ENCODE results near the gene FAM53C. TPM values are rescaled to one million over a fixed set of nuclear protein-coding genes. Genes with fewer than 3 reads are reported as not detected.

The FAM53C gene
- total RNA-seq, 1 experiment from 2014 or later: 50.4 TPM

- CTCF ChIA-PET: no interaction called here
- TF ChIP-seq, protein P1, sequence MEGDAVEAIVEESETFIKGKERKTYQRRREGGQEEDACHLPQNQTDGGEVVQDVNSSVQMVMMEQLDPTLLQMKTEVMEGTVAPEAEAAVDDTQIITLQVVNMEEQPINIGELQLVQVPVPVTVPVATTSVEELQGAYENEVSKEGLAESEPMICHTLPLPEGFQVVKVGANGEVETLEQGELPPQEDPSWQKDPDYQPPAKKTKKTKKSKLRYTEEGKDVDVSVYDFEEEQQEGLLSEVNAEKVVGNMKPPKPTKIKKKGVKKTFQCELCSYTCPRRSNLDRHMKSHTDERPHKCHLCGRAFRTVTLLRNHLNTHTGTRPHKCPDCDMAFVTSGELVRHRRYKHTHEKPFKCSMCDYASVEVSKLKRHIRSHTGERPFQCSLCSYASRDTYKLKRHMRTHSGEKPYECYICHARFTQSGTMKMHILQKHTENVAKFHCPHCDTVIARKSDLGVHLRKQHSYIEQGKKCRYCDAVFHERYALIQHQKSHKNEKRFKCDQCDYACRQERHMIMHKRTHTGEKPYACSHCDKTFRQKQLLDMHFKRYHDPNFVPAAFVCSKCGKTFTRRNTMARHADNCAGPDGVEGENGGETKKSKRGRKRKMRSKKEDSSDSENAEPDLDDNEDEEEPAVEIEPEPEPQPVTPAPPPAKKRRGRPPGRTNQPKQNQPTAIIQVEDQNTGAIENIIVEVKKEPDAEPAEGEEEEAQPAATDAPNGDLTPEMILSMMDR (IDR thresholded peaks at IDR 0.05): no peak
- TF ChIP-seq SIN3A (IDR thresholded peaks at IDR 0.05; ENCODE audit: borderline replicate concordance, insufficient read depth, low read depth, low read length) (no peak), TCF7L2 (IDR thresholded peaks at IDR 0.05; ENCODE audit: low read depth, low read length) (no peak), POLR2AphosphoS5 (IDR thresholded peaks at IDR 0.05; ENCODE audit: low read depth, low read length) (no peak)
- TF ChIP-seq, protein P2, sequence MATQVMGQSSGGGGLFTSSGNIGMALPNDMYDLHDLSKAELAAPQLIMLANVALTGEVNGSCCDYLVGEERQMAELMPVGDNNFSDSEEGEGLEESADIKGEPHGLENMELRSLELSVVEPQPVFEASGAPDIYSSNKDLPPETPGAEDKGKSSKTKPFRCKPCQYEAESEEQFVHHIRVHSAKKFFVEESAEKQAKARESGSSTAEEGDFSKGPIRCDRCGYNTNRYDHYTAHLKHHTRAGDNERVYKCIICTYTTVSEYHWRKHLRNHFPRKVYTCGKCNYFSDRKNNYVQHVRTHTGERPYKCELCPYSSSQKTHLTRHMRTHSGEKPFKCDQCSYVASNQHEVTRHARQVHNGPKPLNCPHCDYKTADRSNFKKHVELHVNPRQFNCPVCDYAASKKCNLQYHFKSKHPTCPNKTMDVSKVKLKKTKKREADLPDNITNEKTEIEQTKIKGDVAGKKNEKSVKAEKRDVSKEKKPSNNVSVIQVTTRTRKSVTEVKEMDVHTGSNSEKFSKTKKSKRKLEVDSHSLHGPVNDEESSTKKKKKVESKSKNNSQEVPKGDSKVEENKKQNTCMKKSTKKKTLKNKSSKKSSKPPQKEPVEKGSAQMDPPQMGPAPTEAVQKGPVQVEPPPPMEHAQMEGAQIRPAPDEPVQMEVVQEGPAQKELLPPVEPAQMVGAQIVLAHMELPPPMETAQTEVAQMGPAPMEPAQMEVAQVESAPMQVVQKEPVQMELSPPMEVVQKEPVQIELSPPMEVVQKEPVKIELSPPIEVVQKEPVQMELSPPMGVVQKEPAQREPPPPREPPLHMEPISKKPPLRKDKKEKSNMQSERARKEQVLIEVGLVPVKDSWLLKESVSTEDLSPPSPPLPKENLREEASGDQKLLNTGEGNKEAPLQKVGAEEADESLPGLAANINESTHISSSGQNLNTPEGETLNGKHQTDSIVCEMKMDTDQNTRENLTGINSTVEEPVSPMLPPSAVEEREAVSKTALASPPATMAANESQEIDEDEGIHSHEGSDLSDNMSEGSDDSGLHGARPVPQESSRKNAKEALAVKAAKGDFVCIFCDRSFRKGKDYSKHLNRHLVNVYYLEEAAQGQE (IDR thresholded peaks at IDR 0.05; ENCODE audit: insufficient read depth in 1 of 2, low read depth in 2 of 2, low read length in 1 of 2): no peak
Observed at GRCh38 chr5:138372225-138372624, 34.2 kb downstream of the FAM53C start.

DNA sequence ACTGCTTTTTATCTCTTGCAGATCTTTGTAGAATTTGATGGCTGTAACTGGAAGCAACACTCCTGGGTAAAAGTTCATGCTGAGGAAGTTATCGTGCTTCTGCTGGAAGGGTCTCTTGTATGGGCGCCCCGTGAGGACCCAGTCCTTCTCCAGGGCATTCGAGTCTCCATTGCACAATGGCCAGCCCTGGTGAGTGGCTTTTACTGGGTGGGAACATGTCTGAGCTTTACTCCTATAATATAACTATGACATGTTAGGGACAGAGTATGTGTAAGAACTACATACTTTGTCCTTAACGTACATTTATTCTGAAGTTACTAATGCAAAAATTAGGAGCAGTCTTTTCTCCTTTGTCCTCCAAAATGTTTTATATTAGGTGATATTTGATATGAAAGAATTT is 34.6 kb downstream of the FAM53C start:
- ChIA-PET CTCF (no interaction called here), POLR2A (interaction anchor here (0.6 to 1.1 kb wide), 3 partner anchors 19 to 58 kb away, joined by 3 to 7 read pairs (median 4); no protein-coding TSS in a partner anchor)
- H3K4me1 ChIP-seq (ENCODE audit: control insufficient read depth, insufficient read depth, low read length): no peaks in the 10 kb centered on the region
- H3K36me3 ChIP-seq (ENCODE audit: control insufficient read depth, insufficient read depth, low read length): peaks cover 6% of the 10 kb centered on the region
- no peak overlapping the region for H3K4me3 ChIP-seq (ENCODE audit: low read depth in 2 of 2, low read length in 2 of 2)
- TF ChIP-seq SIN3A (IDR thresholded peaks at IDR 0.05; ENCODE audit: borderline replicate concordance, insufficient read depth, low read depth, low read length) (no peak), POLR2AphosphoS5 (IDR thresholded peaks at IDR 0.05; ENCODE audit: low read depth, low read length) (no peak), TCF7L2 (IDR thresholded peaks at IDR 0.05; ENCODE audit: low read depth, low read length) (no peak)
- TF ChIP-seq, protein P1 (IDR thresholded peaks at IDR 0.05): no peak
- TF ChIP-seq, protein P2 (IDR thresholded peaks at IDR 0.05; ENCODE audit: insufficient read depth in 1 of 2, low read depth in 2 of 2, low read length in 1 of 2): no peak
- intact Hi-C loops (cut with micrococcal nuclease; ENCODE audit: unreplicated experiment): no loop called here
- no peaks in the 10 kb centered on the region for H3K27me3 ChIP-seq (ENCODE audit: control insufficient read depth, insufficient read depth, low read length)
- H3K9me3 ChIP-seq (ENCODE audit: control insufficient read depth, insufficient read depth, low read depth, low read length): no peaks in the 10 kb centered on the region
- BruUV-seq (replicated peaks): no TSS peak
- no peak for DNase-seq (ENCODE audit: low read depth, low spot score)
- in situ Hi-C loops (cut with HindIII; ENCODE audit: low pct_unique_long_range_greater_than_20kb, low sequenced_read_pairs): no loop called here
- H3K27ac ChIP-seq (ENCODE audit: low read length): no peak overlapping the region
- ATAC-seq: no peak

More at GRCh38 chr5:138372225-138372624, 34.2 kb downstream of the FAM53C start:
- POLR2A ChIA-PET: interaction anchor here (0.6 to 1.1 kb wide), 3 partner anchors 19 to 58 kb away, joined by 3 to 7 read pairs (median 4); no protein-coding TSS in a partner anchor
- no peaks in the 10 kb centered on the region for H3K4me1 ChIP-seq (ENCODE audit: control insufficient read depth, insufficient read depth, low read length)
- peaks cover 3% of the 10 kb centered on the region for H3K36me3 ChIP-seq (ENCODE audit: control insufficient read depth, insufficient read depth, low read length)
- in situ Hi-C loops (cut with HindIII; ENCODE audit: low pct_unique_long_range_greater_than_20kb, low sequenced_read_pairs) (no loop called here), intact Hi-C loops (cut with micrococcal nuclease; ENCODE audit: unreplicated experiment) (no loop called here)
- H3K9me3 ChIP-seq (ENCODE audit: control insufficient read depth, insufficient read depth, low read depth, low read length): no peaks in the 10 kb centered on the region
- ATAC-seq (no peak), DNase-seq (ENCODE audit: low read depth, low spot score) (no peak)
- no peak overlapping the region for H3K27ac ChIP-seq (ENCODE audit: low read length)
- no peaks in the 10 kb centered on the region for H3K27me3 ChIP-seq (ENCODE audit: control insufficient read depth, insufficient read depth, low read length)
- H3K4me3 ChIP-seq (ENCODE audit: low read depth in 2 of 2, low read length in 2 of 2): no peak overlapping the region
- BruUV-seq (replicated peaks): no TSS peak

Measured in Panc1 (cell line).